Stimulated activated CD4-positive, alpha-beta T cell treated with anti-CD3 and anti-CD28 coated beads, TNF-alpha, amount 100 ng/mL, for 4 hours (primary cell): Measurements from ENCODE around the gene CCT6A.
"Not testable (repeated sequence)": the region's sequence is repeated elsewhere in the genome, so short reads cannot be mapped to it uniquely, and the experiment has no call there.

Experiments used
- DNase-seq, 3 experiments: peaks; one replicate each; pipeline ENCODE4 v3.0.0-alpha.2; 2020; ENCODE audit warnings: low read depth in 3 of 3

Gene CCT6A

GRCh38 chr7:56098187-56099008 lies 46.8 kb downstream of the CCT6A start:
- not testable (repeated sequence) for DNase-seq

GRCh38 chr7:56099653-56100052 lies 48.1 kb downstream of the CCT6A start:
- no peak for DNase-seq

GRCh38 chr7:56104138-56104537 lies 52.6 kb downstream of the CCT6A start:
- DNase-seq, result not testable (repeated sequence)

GRCh38 chr7:56105508-56105907 lies 53.9 kb downstream of the CCT6A start:
- DNase-seq, result peak in 1 of 3 experiments; percentile 9

GRCh38 chr7:56106108-56107073 lies 54.8 kb downstream of the CCT6A start, which contains the start of gene CHCHD2:
CHCHD2 (minus strand) TSS chr7:56106476; CDS start chr7:56106413, 63 bp downstream.
- peak; percentile 70 to 86 (median 85) for DNase-seq

GRCh38 chr7:56107954-56108258 lies 56.3 kb downstream of the CCT6A start:
- DNase-seq, result no peak

GRCh38 chr7:56110611-56111010 lies 59.0 kb downstream of the CCT6A start:
- no peak for DNase-seq

GRCh38 chr7:56112244-56112643 lies 60.7 kb downstream of the CCT6A start:
- DNase-seq, result not testable (repeated sequence)
